ENCODE measurements around the gene IGF2R.
"Not testable (repeated sequence)": the region's sequence is repeated elsewhere in the genome, so short reads cannot be mapped to it uniquely, and the experiment has no call there.

The IGF2R gene

GRCh38 chr6:159999240-159999671, 30.4 kb downstream of the IGF2R start:
- no peak for DNase-seq

- DNase-seq: no peak
These were observed 31.4 kb downstream of the IGF2R start for GRCh38 chr6:160000280-160000704.

- not testable (repeated sequence) for DNase-seq
These were observed 32.1 kb downstream of the IGF2R start for GRCh38 chr6:160000893-160001427.

GRCh38 chr6:160002882-160003281, 34.0 kb downstream of the IGF2R start:
- no peak for DNase-seq

- DNase-seq: no peak
These were observed 35.1 kb downstream of the IGF2R start for GRCh38 chr6:160004018-160004417.

- DNase-seq: no peak
These were observed 35.7 kb downstream of the IGF2R start for GRCh38 chr6:160004419-160005175.

- DNase-seq: no peak
These were observed 36.3 kb downstream of the IGF2R start for GRCh38 chr6:160005211-160005610.

- peak; percentile 50 for DNase-seq
These were observed 37.1 kb downstream of the IGF2R start for GRCh38 chr6:160005861-160006540.

GRCh38 chr6:160007145-160007544, 38.3 kb downstream of the IGF2R start:
- no peak for DNase-seq

GRCh38 chr6:160007611-160008010, 38.7 kb downstream of the IGF2R start:
- no peak for DNase-seq

GRCh38 chr6:160010067-160010466, 41.2 kb downstream of the IGF2R start:
- DNase-seq: peak; percentile 80

GRCh38 chr6:160013987-160014868, 45.3 kb downstream of the IGF2R start:
- no peak for DNase-seq

GRCh38 chr6:160014869-160015182, 45.9 kb downstream of the IGF2R start:
- no peak for DNase-seq

GRCh38 chr6:160015778-160016684, 47.1 kb downstream of the IGF2R start:
- no peak for DNase-seq

GRCh38 chr6:160022101-160022500, 53.2 kb downstream of the IGF2R start:
- DNase-seq: no peak

GRCh38 chr6:160022793-160023192, 53.9 kb downstream of the IGF2R start:
- DNase-seq: no peak

GRCh38 chr6:160024152-160024551, 55.3 kb downstream of the IGF2R start:
- no peak for DNase-seq

GRCh38 chr6:160027076-160027475, 58.2 kb downstream of the IGF2R start:
- DNase-seq: no peak

GRCh38 chr6:160027931-160028330, 59.0 kb downstream of the IGF2R start:
- DNase-seq: no peak

- no peak for DNase-seq
These were observed 59.8 kb downstream of the IGF2R start for GRCh38 chr6:160028487-160029275.

- DNase-seq: no peak
These were observed 60.6 kb downstream of the IGF2R start for GRCh38 chr6:160029525-160029924.

All from fibroblast of skin of right quadriceps (primary cell).